ENCODE data around the gene OR2L13. TPM values are rescaled to one million over a fixed set of nuclear protein-coding genes. Genes with fewer than 3 reads are reported as not detected.

The OR2L13 gene
- polyA plus RNA-seq (2011; rRNA removed) (not detected in 2 replicates), polyA minus RNA-seq (2011; rRNA and poly(A)+ RNA removed) (not detected in 2 replicates)

DNA sequence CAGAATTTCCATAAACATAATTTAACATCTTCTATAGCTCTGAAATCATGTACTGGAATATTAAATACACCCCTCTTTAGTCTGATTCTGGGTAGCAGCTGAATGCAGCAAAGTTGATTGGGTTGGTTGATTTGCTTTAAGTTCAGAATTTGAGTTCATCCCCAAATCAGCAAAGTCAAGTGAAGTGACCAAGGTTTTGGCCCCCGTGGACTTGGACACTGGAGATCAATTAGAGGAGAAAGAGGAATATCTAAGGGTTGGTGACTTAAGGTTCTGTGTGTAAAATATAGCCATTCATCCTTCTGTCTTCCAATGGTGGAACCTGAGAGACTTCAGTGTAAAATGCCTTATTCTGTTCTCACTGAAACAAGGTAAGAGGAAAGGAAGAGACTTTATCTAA, at the start of gene OR2L13:
Gene OR2L13 (plus strand): TSS at position 301 of the 400 bp plus-strand sequence. CDS start 4,192 bp downstream, outside the sequence.
- Histone ChIP-seq H3K4me3 (ENCODE audit: low read depth, low read length) (no peak within 1 kb of the TSS), H3K27me3 (ENCODE audit: control insufficient read depth, insufficient read depth, low read length) (no peaks in the 10 kb centered on the region), H3K36me3 (ENCODE audit: control insufficient read depth, insufficient read depth, low read length) (no peaks in the 10 kb centered on the region)
- TF ChIP-seq, protein P1, sequence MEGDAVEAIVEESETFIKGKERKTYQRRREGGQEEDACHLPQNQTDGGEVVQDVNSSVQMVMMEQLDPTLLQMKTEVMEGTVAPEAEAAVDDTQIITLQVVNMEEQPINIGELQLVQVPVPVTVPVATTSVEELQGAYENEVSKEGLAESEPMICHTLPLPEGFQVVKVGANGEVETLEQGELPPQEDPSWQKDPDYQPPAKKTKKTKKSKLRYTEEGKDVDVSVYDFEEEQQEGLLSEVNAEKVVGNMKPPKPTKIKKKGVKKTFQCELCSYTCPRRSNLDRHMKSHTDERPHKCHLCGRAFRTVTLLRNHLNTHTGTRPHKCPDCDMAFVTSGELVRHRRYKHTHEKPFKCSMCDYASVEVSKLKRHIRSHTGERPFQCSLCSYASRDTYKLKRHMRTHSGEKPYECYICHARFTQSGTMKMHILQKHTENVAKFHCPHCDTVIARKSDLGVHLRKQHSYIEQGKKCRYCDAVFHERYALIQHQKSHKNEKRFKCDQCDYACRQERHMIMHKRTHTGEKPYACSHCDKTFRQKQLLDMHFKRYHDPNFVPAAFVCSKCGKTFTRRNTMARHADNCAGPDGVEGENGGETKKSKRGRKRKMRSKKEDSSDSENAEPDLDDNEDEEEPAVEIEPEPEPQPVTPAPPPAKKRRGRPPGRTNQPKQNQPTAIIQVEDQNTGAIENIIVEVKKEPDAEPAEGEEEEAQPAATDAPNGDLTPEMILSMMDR (IDR thresholded peaks at IDR 0.05; ENCODE audit: insufficient read depth, low read depth, low read length): no peak
- CTCF ChIA-PET: no interaction called here
- no peak for DNase-seq (ENCODE audit: low read depth)
- POLR2A ChIA-PET: no interaction called here

GRCh38 chr1:248045209-248045608, 49.8 kb upstream of the OR2L13 start:
- no peaks in the 10 kb centered on the region for H3K36me3 ChIP-seq (ENCODE audit: control insufficient read depth, insufficient read depth, low read length)
- no peaks in the 10 kb centered on the region for H3K27me3 ChIP-seq (ENCODE audit: control insufficient read depth, insufficient read depth, low read length)
- no peak overlapping the region for H3K4me3 ChIP-seq (ENCODE audit: low read depth, low read length)
- CTCF ChIA-PET: no interaction called here
- TF ChIP-seq, protein P1 (IDR thresholded peaks at IDR 0.05; ENCODE audit: insufficient read depth, low read depth, low read length): no peak
- POLR2A ChIA-PET: no interaction called here
- DNase-seq (ENCODE audit: low read depth): no peak

DNA sequence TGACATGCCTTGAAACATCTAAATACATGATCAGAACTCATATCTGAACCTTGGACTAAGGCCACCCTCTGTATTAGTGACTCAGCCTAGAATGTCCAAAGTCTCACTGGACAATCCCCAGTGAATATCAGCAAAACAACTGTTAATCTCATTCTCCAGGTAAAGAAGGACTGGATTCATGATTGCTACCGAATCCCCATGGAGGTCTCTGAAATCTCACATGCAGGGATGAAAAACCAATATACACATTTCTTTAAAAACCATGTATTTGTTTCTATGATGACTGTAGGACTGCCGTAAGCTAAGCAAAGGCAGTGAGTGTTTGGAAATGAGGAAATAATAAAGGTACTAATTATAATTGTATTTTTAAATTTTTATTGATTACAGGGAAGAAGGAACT, 48.4 kb upstream of the OR2L13 start, which contains the start of gene OR2L3:
Gene OR2L3 (plus strand): TSS at position 301 of the 400 bp plus-strand sequence. CDS start 13,846 bp downstream, outside the sequence.
- TF ChIP-seq, protein P1 (IDR thresholded peaks at IDR 0.05; ENCODE audit: insufficient read depth, low read depth, low read length): no peak

GRCh38 chr1:248047008-248047407, 48.0 kb upstream of the OR2L13 start:
- TF ChIP-seq, protein P1 (IDR thresholded peaks at IDR 0.05; ENCODE audit: insufficient read depth, low read depth, low read length): no peak
- CTCF ChIA-PET: no interaction called here
- no peak for DNase-seq (ENCODE audit: low read depth)
- POLR2A ChIA-PET: no interaction called here
- no peak overlapping the region for H3K4me3 ChIP-seq (ENCODE audit: low read depth, low read length)
- H3K36me3 ChIP-seq (ENCODE audit: control insufficient read depth, insufficient read depth, low read length): no peaks in the 10 kb centered on the region
- H3K27me3 ChIP-seq (ENCODE audit: control insufficient read depth, insufficient read depth, low read length): no peaks in the 10 kb centered on the region

More for the DNA sequence above, 48.4 kb upstream of the OR2L13 start, which contains the start of gene OR2L3:
- H3K27me3 ChIP-seq (ENCODE audit: control insufficient read depth, insufficient read depth, low read length): no peaks in the 10 kb centered on the region
- no peak within 1 kb of the TSS for H3K4me3 ChIP-seq (ENCODE audit: low read depth, low read length)
- DNase-seq (ENCODE audit: low read depth): no peak
- no peaks in the 10 kb centered on the region for H3K36me3 ChIP-seq (ENCODE audit: control insufficient read depth, insufficient read depth, low read length)
- CTCF ChIA-PET: no interaction called here
- POLR2A ChIA-PET: no interaction called here

DNA sequence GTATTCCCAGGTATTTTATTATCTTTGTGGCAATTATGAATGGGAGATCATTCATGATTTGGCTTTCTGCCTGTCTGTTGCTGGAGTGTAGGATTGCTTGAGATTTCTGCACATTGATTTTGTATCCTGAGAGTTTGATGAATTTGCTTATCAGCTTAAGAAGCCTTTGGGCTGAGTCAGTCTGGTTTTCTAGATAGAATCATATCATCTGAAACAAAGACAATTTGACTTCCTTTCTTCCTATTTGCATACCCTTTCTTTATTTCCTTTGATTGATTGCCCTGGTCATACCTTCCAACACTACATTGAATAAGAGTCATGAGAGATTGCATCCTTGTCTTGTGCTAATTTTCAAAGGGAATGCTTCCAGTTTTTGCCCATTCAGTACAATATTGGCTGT, 40.3 kb upstream of the OR2L13 start:
- ChIA-PET CTCF (no interaction called here), POLR2A (no interaction called here)
- Histone ChIP-seq H3K4me3 (ENCODE audit: low read depth, low read length) (no peak overlapping the region), H3K36me3 (ENCODE audit: control insufficient read depth, insufficient read depth, low read length) (no peaks in the 10 kb centered on the region), H3K27me3 (ENCODE audit: control insufficient read depth, insufficient read depth, low read length) (no peaks in the 10 kb centered on the region)
- DNase-seq (ENCODE audit: low read depth): no peak
- TF ChIP-seq, protein P1 (IDR thresholded peaks at IDR 0.05; ENCODE audit: insufficient read depth, low read depth, low read length): no peak
